Spleen (tissue), 11 donors: ENCODE data around the gene KRT77. TPM values are rescaled to one million over a fixed set of nuclear protein-coding genes. Genes with fewer than 3 reads are reported as not detected.

Source experiments
- DNase-seq: peaks from one replicate; pipeline ENCODE4 v3.0.0-alpha.2; 2020
- H3K27ac ChIP-seq, 8 donors: fragments of 200-600 bp; sonication (generic) in 7 of 8; 1 replicate in 4 of 8; 2 replicates in 4 of 8; pipeline versions ENCODE4 v1.5.0 to v1.8.0; 2016 to 2021; ENCODE audit warnings: inconsistent platforms in 4 of 8, mild to moderate bottlenecking in 4 of 8, moderate library complexity in 1 of 8
- H3K27me3 ChIP-seq, 7 donors: fragments of 200-600 bp; sonication (generic) in 6 of 7; replicated peaks in 1 of 7; 1 replicate in 4 of 7; 2 replicates in 3 of 7; pipeline versions ENCODE4 v1.5.0 to v1.8.0; 2016 to 2021; ENCODE audit warnings: inconsistent platforms in 3 of 7, mild to moderate bottlenecking in 1 of 7
- H3K36me3 ChIP-seq, 6 donors: fragments of 200-600 bp; sonication (generic) in 5 of 6; 1 replicate in 4 of 6; 2 replicates in 2 of 6; pipeline versions ENCODE4 v1.5.0 to v1.8.0; 2016 to 2021; ENCODE audit warnings: inconsistent platforms in 2 of 6
- H3K4me1 ChIP-seq, 6 donors: fragments of 200-600 bp; sonication (generic) in 5 of 6; 1 replicate in 3 of 6; 2 replicates in 3 of 6; pipeline versions ENCODE4 v1.5.0 to v1.8.0; 2016 to 2021; ENCODE audit warnings: inconsistent platforms in 3 of 6
- H3K4me3 ChIP-seq, 8 donors: fragments of 200-600 bp; sonication (generic) in 7 of 8; 1 replicate in 4 of 8; 2 replicates in 4 of 8; pipeline versions ENCODE4 v1.5.0 to v1.8.0; 2016 to 2021; ENCODE audit warnings: inconsistent platforms in 4 of 8, mild to moderate bottlenecking in 4 of 8, moderate library complexity in 2 of 8
- H3K9me3 ChIP-seq, 8 donors: fragments of 200-600 bp; sonication (generic) in 7 of 8; 1 replicate in 4 of 8; 2 replicates in 4 of 8; pipeline versions ENCODE4 v1.5.0 to v1.8.0; 2016 to 2021; ENCODE audit warnings: inconsistent platforms in 4 of 8
- CTCF ChIP-seq, 11 experiments: fragments of 200-600 bp in 7 of 11; fragments of 450-650 bp in 4 of 11; sonication (generic) in 4 of 11; IDR thresholded peaks in 8 of 11; conservative IDR thresholded peaks in 3 of 11; 1 replicate in 7 of 11; 2 replicates in 4 of 11; pipeline versions ENCODE4 v1.4.0 to v1.8.0; 2016 to 2021; ENCODE audit warnings: antibody characterized with exemption in 11 of 11, inconsistent platforms in 4 of 11, mild to moderate bottlenecking in 1 of 11
- POLR2A ChIP-seq, 3 donors: fragments of 450-650 bp; IDR thresholded peaks; one replicate each; pipeline ENCODE4 v1.5.1; 2017; ENCODE audit warnings: antibody characterized with exemption in 3 of 3, mild to moderate bottlenecking in 1 of 3
- POLR2AphosphoS5 ChIP-seq, 3 donors: sonication (generic); formaldehyde crosslinking; IDR thresholded peaks; one replicate each; pipeline ENCODE4 v1.5.1; 2017; ENCODE audit warnings: antibody characterized with exemption in 3 of 3
- WGBS, 5 donors: extraction: QIAGEN DNeasy Blood & Tissue Kit in 3 of 5; methylation state at CpG; one replicate each; pipeline versions ENCODE4 v1.1.5 to v1.1.7; 2013 to 2018; 5-methylcytosine and 5-hydroxymethylcytosine counted together
- intact Hi-C: fragments of 100-400 bp; cut with DNase I; formaldehyde crosslinking; loops from one replicate; pipeline ENCODE4 v1.15.0; 2023; ENCODE audit warnings: low total_unique reads
- polyA plus RNA-seq, 3 donors: library from polyadenylated mRNA; stranded (reverse); fragments of 200-250 nt; gene quantifications; one replicate each; pipeline ENCODE4 v1.2.1, GENCODE V29; 2013
- total RNA-seq, 7 donors: library from RNA; depleted of rRNA in 3 of 7; stranded (reverse); fragments of >200 nt in 3 of 7; fragmentation: NEBNext Ultra II Directional in 4 of 7; extraction: Animal tissue kit (Norgen Biotek cat#: 25700) in 4 of 7; gene quantifications; one replicate each; pipeline versions ENCODE4 v1.1.0 to v1.2.1, GENCODE V29; 2016 to 2021
- donor health status: healthy with polysubstance abuse.
- donor health status: DM: no; HTN: no; CAD: no; lungs with moderate emphysema.
- donor health status: DM: no; HTN: no; CAD: no.
- donor health status: Bipolar disorder and iron deficiency.
- donor health status: healthy.
- donor health status: DM: no; HTN: no; CAD: no.
- donor health status: DM: yes; HTN: yes; CAD: no.

Gene KRT77
- total and polyA plus RNA-seq, 10 donors: 0.03 TPM; not detected in 9

DNA sequence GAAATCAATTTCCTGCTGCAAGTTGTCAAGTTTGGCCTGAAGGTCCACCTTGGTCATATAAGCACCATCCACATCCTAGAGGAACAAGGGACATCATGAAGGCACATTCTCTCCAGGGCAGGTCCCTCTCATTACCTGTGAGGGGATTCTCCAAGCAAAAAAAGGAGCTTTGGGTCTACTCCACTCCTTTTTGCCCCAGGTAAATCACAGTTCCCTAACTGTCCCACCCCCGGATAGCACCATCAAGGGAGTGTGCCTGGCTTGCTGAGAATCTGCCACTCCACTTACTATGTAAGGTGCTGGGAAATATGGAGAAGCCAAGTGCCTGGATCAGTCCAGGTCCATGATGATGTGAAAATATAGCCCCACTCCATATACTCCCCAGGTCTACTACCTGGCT is 25.7 kb downstream of the KRT77 start:
- Histone ChIP-seq H3K4me1 (no peaks in the 10 kb centered on the region), H3K27ac (no peak overlapping the region), H3K4me3 (no peak overlapping the region), H3K9me3 (no peaks in the 10 kb centered on the region), H3K36me3 (no peaks in the 10 kb centered on the region), H3K27me3 (peaks cover 0 to 14% (median 0%) of the 10 kb centered on the region in 7 donors)
- no peak for TF ChIP-seq POLR2A (IDR thresholded peaks at IDR 0.05)
- TF ChIP-seq CTCF (IDR thresholded peaks at IDR 0.05 in 8 of 11, conservative IDR thresholded peaks at IDR 0.05 in 3 of 11): no peak
- no peak for TF ChIP-seq POLR2AphosphoS5 (IDR thresholded peaks at IDR 0.05)
- intact Hi-C loops: no loop called here
- no peak for DNase-seq
- 88 to 97% (median 92%) methylated on average over 1 of the region's 1 CpG for WGBS, 5 donors

DNA sequence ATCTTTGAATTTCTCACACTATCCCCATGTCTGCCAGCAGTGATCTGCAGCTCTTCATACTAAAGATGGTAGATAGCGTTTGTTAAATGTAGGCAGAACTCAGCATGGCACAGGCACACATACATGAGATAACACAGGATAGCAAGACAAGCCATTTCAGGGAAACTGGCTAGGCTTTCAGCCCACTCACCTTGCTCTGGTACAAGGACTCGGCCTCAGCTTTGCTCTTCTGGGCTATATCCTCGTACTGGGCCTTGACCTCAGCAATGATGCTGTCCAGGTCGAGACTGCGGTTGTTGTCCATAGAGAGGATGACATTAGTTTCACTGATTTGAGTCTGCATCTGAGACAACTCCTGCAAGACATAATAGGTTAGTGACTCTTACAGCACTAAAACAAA is 26.2 kb downstream of the KRT77 start:
- DNase-seq: no peak
- H3K27me3 ChIP-seq: peaks cover 0 to 14% (median 0%) of the 10 kb centered on the region in 7 donors
- intact Hi-C loops: no loop called here
- H3K4me1 ChIP-seq: no peaks in the 10 kb centered on the region
- H3K4me3 ChIP-seq: no peak overlapping the region
- no peaks in the 10 kb centered on the region for H3K36me3 ChIP-seq
- H3K9me3 ChIP-seq: no peaks in the 10 kb centered on the region
- 81 to 89% (median 87%) methylated on average over 5 of the region's 5 CpGs for WGBS, 5 donors
- no peak for TF ChIP-seq CTCF (IDR thresholded peaks at IDR 0.05 in 8 of 11, conservative IDR thresholded peaks at IDR 0.05 in 3 of 11)
- no peak for TF ChIP-seq POLR2AphosphoS5 (IDR thresholded peaks at IDR 0.05)
- TF ChIP-seq POLR2A (IDR thresholded peaks at IDR 0.05): no peak
- no peak overlapping the region for H3K27ac ChIP-seq

GRCh38 chr12:52676163-52676562 is 27.2 kb downstream of the KRT77 start:
- no peaks in the 10 kb centered on the region for H3K9me3 ChIP-seq
- H3K27ac ChIP-seq: no peak overlapping the region
- DNase-seq: no peak
- no peaks in the 10 kb centered on the region for H3K36me3 ChIP-seq
- H3K27me3 ChIP-seq: peaks cover 0 to 14% (median 0%) of the 10 kb centered on the region in 7 donors
- 87 to 95% (median 91%) methylated on average over 7 of the region's 7 CpGs for WGBS, 5 donors
- no peaks in the 10 kb centered on the region for H3K4me1 ChIP-seq
- intact Hi-C loops: no loop called here
- H3K4me3 ChIP-seq: no peak overlapping the region
- TF ChIP-seq POLR2A (IDR thresholded peaks at IDR 0.05): no peak
- no peak for TF ChIP-seq CTCF (IDR thresholded peaks at IDR 0.05 in 8 of 11, conservative IDR thresholded peaks at IDR 0.05 in 3 of 11)
- no peak for TF ChIP-seq POLR2AphosphoS5 (IDR thresholded peaks at IDR 0.05)

DNA sequence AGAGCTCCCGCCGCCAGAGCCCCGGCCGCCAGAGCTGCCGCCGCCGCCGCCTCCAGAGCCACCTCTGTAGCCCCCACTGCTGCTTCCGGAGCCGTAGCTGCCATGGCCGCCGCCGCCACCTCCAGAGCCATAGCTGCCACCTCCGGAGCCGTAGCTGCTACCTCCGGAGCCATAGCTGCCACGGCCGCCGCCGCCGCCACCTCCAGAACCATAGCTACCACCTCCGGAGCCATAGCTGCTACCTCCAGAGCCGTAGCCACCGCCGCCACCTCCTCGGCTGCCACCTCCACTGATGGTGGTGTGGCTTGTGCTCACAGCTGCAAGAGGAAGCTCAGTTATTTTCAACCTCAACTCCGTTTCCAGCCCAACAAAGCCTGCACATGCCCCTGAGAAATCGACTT is 28.0 kb downstream of the KRT77 start:
- Histone ChIP-seq H3K27ac (no peak overlapping the region), H3K4me1 (no peaks in the 10 kb centered on the region), H3K36me3 (no peaks in the 10 kb centered on the region), H3K4me3 (no peak overlapping the region), H3K9me3 (no peaks in the 10 kb centered on the region), H3K27me3 (peaks cover 0 to 14% (median 0%) of the 10 kb centered on the region in 7 donors)
- DNase-seq: no peak
- intact Hi-C loops: no loop called here
- 93 to 95% (median 94%) methylated on average over 28 of the region's 28 CpGs for WGBS, 5 donors
- no peak for TF ChIP-seq POLR2A (IDR thresholded peaks at IDR 0.05)

GRCh38 chr12:52674433-52674775 is 28.9 kb downstream of the KRT77 start:
- H3K4me1 ChIP-seq: no peaks in the 10 kb centered on the region
- 90 to 94% (median 94%) methylated on average over 4 of the region's 4 CpGs for WGBS, 5 donors
- no peak for DNase-seq
- TF ChIP-seq POLR2AphosphoS5 (IDR thresholded peaks at IDR 0.05) (no peak), CTCF (IDR thresholded peaks at IDR 0.05 in 8 of 11, conservative IDR thresholded peaks at IDR 0.05 in 3 of 11) (no peak), POLR2A (IDR thresholded peaks at IDR 0.05) (no peak)
- no peaks in the 10 kb centered on the region for H3K36me3 ChIP-seq
- no peak overlapping the region for H3K4me3 ChIP-seq
- H3K27me3 ChIP-seq: peaks cover 0 to 14% (median 0%) of the 10 kb centered on the region in 7 donors
- intact Hi-C loops: no loop called here
- no peak overlapping the region for H3K27ac ChIP-seq
- no peaks in the 10 kb centered on the region for H3K9me3 ChIP-seq
